ENCODE data around the gene FKBP1B.
A peak's percentile ranks its signal among the peaks of the same experiment; 100 is the strongest.

The FKBP1B gene

DNA sequence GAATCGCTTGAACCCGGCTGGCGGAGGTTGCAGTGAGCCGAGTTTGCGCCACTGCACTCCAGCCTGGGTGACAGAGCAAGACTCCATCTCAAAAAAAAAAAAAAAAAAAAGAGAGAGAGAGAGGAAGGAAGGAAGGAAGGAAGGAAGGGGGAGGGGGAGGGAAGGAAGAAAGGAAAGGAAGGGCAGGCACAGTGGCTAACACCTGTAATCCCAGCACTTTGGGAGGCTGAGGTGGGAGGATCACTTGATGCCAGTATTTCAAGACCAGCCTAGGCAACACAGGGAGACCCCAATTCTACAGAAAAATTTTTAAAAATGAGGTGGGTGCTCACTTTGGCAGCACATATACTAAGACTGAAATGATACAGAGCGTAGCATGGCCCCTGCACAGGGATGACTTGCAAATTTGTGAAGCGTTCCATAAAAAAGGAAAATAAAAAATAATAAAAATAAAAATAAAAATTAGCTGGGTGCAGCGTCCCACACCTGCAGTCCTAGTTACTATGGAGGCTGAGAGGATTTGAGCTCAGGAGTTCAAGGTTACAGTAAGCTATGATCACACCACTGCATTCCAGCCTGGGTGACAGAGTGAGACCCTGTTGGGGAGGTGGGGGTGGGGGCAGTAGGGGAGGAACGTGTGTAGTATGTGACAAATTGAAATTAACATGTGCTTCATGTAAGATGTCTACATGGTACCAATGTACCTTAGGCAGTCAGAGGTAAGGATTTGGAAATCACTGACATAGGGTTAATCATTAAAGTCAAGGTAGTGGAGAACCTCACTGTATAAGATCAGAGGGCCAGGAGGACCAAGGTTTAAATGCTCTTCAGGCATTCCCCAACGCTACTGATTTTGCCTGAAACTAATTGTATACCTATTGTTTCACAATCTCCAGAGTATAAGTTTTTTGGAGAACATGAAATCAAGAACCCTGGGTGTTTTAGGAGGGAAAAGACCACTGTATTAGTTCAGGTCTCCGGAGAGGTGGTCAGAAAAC is 3.7 kb upstream of the FKBP1B start:
- TF ChIP-seq CTCF (conservative IDR thresholded peaks at IDR 0.05; ENCODE audit: low read depth, low read length) = no peak
- peak overlapping the region; percentile 89 for H3K4me3 ChIP-seq (ENCODE audit: low read length)
- DNase-seq (ENCODE audit: low read depth) = no peak

DNA sequence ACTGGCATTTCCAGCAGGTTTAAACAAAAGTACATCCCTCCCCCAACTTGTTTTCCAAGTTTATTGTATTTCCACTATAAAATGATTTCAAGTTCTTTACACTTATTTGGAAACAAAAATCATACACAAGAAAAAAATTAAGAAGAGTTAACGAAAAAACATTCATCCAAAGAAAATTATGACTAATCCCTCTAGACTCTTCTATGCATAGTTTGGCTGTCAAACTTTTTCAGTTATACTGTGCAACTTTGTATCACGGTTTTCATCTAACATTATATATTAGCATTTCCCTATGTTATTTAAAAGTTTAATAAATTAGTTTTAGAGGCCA is 3.0 kb upstream of the FKBP1B start:
- peak overlapping the region; percentile 89 for H3K4me3 ChIP-seq (ENCODE audit: low read length)
- no peak for TF ChIP-seq CTCF (conservative IDR thresholded peaks at IDR 0.05; ENCODE audit: low read depth, low read length)
- DNase-seq (ENCODE audit: low read depth) = no peak

- peak within 1 kb of the TSS; percentile 89 for H3K4me3 ChIP-seq (ENCODE audit: low read length)
- TF ChIP-seq CTCF (conservative IDR thresholded peaks at IDR 0.05; ENCODE audit: low read depth, low read length) = no peak
- peak; percentile 98 for DNase-seq (ENCODE audit: low read depth)
These were observed 2.4 kb upstream of the FKBP1B start, which contains the start of gene WDCP for GRCh38 chr2:24046930-24047702. Gene WDCP (minus strand): TSS chr2:24047391. CDS start chr2:24039494, 7,897 bp downstream.

- DNase-seq (ENCODE audit: low read depth) = no peak
- H3K4me3 ChIP-seq (ENCODE audit: low read length) = peak overlapping the region; percentile 13
- no peak for TF ChIP-seq CTCF (conservative IDR thresholded peaks at IDR 0.05; ENCODE audit: low read depth, low read length)
These were observed 1.9 kb upstream of the FKBP1B start for GRCh38 chr2:24047703-24048033.

GRCh38 chr2:24048769-24049484 is 614 bp upstream of the FKBP1B start:
- no peak for DNase-seq (ENCODE audit: low read depth)
- H3K4me3 ChIP-seq (ENCODE audit: low read length) = peak overlapping the region; percentile 71
- no peak for TF ChIP-seq CTCF (conservative IDR thresholded peaks at IDR 0.05; ENCODE audit: low read depth, low read length)

- H3K4me3 ChIP-seq (ENCODE audit: low read length) = peak overlapping the region; percentile 71
- DNase-seq (ENCODE audit: low read depth) = no peak
- TF ChIP-seq CTCF (conservative IDR thresholded peaks at IDR 0.05; ENCODE audit: low read depth, low read length) = no peak
These were observed 769 bp downstream of the FKBP1B start for GRCh38 chr2:24050041-24050979.
